Osteocyte (in vitro differentiated cells): ENCODE results near the gene FDX1. TPM values are rescaled to one million over a fixed set of nuclear protein-coding genes. Genes with fewer than 3 reads are reported as not detected.
A peak's percentile ranks its signal among the peaks of the same experiment; 100 is the strongest.

ENCODE experiments used
- DNase-seq: peaks from one replicate; pipeline ENCODE4 v3.0.0; 2021; ENCODE audit warnings: mixed read lengths; ENCODE audit not compliant: unreplicated experiment; ENCODE audit errors: extremely low spot score
- H3K27ac Mint-ChIP-seq: one replicate; pipeline ENCODE4 v1.8.0; 2021; ENCODE audit warnings: mild to moderate bottlenecking, mixed read lengths; ENCODE audit not compliant: unreplicated experiment
- H3K27me3 Mint-ChIP-seq: one replicate; pipeline ENCODE4 v1.8.0; 2021; ENCODE audit warnings: mixed read lengths; ENCODE audit not compliant: unreplicated experiment
- H3K36me3 Mint-ChIP-seq: one replicate; pipeline ENCODE4 v1.8.0; 2021; ENCODE audit warnings: mixed read lengths; ENCODE audit not compliant: unreplicated experiment
- H3K4me1 Mint-ChIP-seq: one replicate; pipeline ENCODE4 v1.8.0; 2021; ENCODE audit warnings: mixed read lengths; ENCODE audit not compliant: unreplicated experiment
- H3K4me3 Mint-ChIP-seq: one replicate; pipeline ENCODE4 v1.8.0; 2021; ENCODE audit warnings: mild to moderate bottlenecking, moderate library complexity, mixed read lengths; ENCODE audit not compliant: unreplicated experiment
- H3K9me3 Mint-ChIP-seq: one replicate; pipeline ENCODE4 v1.8.0; 2021; ENCODE audit warnings: mixed read lengths; ENCODE audit not compliant: unreplicated experiment
- CTCF ChIP-seq: fragments of 200-600 bp; sonication (generic); IDR thresholded peaks from 2 replicates; pipeline ENCODE4 v1.5.0; 2021; ENCODE audit warnings: antibody characterized with exemption, mild to moderate bottlenecking, moderate library complexity
- total RNA-seq: library from RNA; stranded (reverse); gene quantifications from 2 replicates; pipeline ENCODE4 v1.2.1, GENCODE V29; 2021

FDX1 gene
- total RNA-seq, 1 donor from 2014 or later = 6.3 TPM

- no peaks in the 10 kb centered on the region for H3K9me3 Mint-ChIP-seq
- DNase-seq = no peak
- peak; percentile 60 for TF ChIP-seq CTCF
- H3K27me3 Mint-ChIP-seq = no peaks in the 10 kb centered on the region
- H3K4me1 Mint-ChIP-seq = peaks cover 60% of the 10 kb centered on the region
- H3K27ac Mint-ChIP-seq = peak overlapping the region; percentile 68
- H3K4me3 Mint-ChIP-seq = no peak overlapping the region
- H3K36me3 Mint-ChIP-seq = peaks cover 10% of the 10 kb centered on the region
These were observed 3.9 kb downstream of the FDX1 start for GRCh38 chr11:110433393-110434333.

GRCh38 chr11:110434952-110435779, 5.4 kb downstream of the FDX1 start:
- TF ChIP-seq CTCF = no peak
- no peak overlapping the region for H3K4me3 Mint-ChIP-seq
- peaks cover 8% of the 10 kb centered on the region for H3K9me3 Mint-ChIP-seq
- no peak for DNase-seq
- peaks cover 20% of the 10 kb centered on the region for H3K36me3 Mint-ChIP-seq
- H3K27me3 Mint-ChIP-seq = no peaks in the 10 kb centered on the region
- H3K27ac Mint-ChIP-seq = no peak overlapping the region
- peaks cover 60% of the 10 kb centered on the region for H3K4me1 Mint-ChIP-seq

- Mint-ChIP-seq H3K36me3 (peaks cover 29% of the 10 kb centered on the region), H3K9me3 (peaks cover 17% of the 10 kb centered on the region), H3K27ac (no peak overlapping the region), H3K4me1 (peaks cover 57% of the 10 kb centered on the region), H3K27me3 (no peaks in the 10 kb centered on the region), H3K4me3 (no peak overlapping the region)
- no peak for DNase-seq
- TF ChIP-seq CTCF = no peak
These were observed 6.3 kb downstream of the FDX1 start for GRCh38 chr11:110435780-110436717.

GRCh38 chr11:110438017-110438416, 8.3 kb downstream of the FDX1 start:
- Mint-ChIP-seq H3K4me3 (no peak overlapping the region), H3K9me3 (peaks cover 22% of the 10 kb centered on the region), H3K36me3 (peaks cover 42% of the 10 kb centered on the region), H3K27me3 (no peaks in the 10 kb centered on the region), H3K4me1 (peaks cover 39% of the 10 kb centered on the region), H3K27ac (no peak overlapping the region)
- no peak for TF ChIP-seq CTCF
- DNase-seq = no peak
